Kidney epithelial cell (primary cell): ENCODE results near the gene WDHD1. TPM values are rescaled to one million over a fixed set of nuclear protein-coding genes. Genes with fewer than 3 reads are reported as not detected.

ENCODE experiments used
- DNase-seq: peaks from one replicate; pipeline ENCODE4 v3.0.0-alpha.2; 2010; ENCODE audit warnings: low read depth
- H3K27me3 ChIP-seq: 2 replicates; pipeline ENCODE4 v1.6.0; 2011; ENCODE audit warnings: low read length; ENCODE audit not compliant: control insufficient read depth, insufficient read depth
- H3K36me3 ChIP-seq: 2 replicates; pipeline ENCODE4 v1.5.1; 2011; ENCODE audit warnings: low read length; ENCODE audit not compliant: control insufficient read depth, insufficient read depth
- H3K4me3 ChIP-seq: 2 replicates; pipeline ENCODE4 v1.5.1; 2011; ENCODE audit warnings: low read depth, mild to moderate bottlenecking, control low read depth, low read length
- total RNA-seq: library from RNA; depleted of rRNA; stranded (reverse); fragments of >200 nt; gene quantifications from 2 replicates; pipeline ENCODE4 v1.2.3, GENCODE V29; 2015
- TF ChIP-seq, protein P1 (sequence below): IDR thresholded peaks from 2 replicates; pipeline ENCODE4 v1.5.1; 2011; ENCODE audit warnings: mild to moderate bottlenecking, moderate library complexity, low read length, control low read depth, inconsistent platforms; ENCODE audit not compliant: insufficient read depth, poor library complexity, severe bottlenecking

The WDHD1 gene
- total RNA-seq, 1 donor from 2014 or later: 8.0 TPM

DNA sequence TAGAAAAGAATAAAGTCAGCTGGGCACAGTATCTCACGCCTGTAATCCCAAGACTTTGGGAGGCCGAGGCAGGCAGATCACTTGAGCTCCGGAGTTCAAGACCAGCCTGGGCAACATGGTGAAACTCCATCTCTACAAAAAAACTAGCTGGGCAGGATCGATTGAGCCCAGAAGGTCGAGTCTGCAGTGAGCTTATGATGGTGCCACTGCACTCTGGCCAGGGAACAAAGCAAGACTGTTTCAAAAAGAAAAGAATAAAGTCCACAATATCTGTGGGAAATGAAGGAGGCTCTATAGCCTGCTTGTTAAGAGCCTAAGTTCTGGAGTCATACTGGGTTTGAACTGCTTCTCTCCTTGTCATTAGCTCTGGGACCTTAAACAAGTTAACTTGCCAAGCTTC is 32.4 kb upstream of the WDHD1 start:
- TF ChIP-seq, protein P1, sequence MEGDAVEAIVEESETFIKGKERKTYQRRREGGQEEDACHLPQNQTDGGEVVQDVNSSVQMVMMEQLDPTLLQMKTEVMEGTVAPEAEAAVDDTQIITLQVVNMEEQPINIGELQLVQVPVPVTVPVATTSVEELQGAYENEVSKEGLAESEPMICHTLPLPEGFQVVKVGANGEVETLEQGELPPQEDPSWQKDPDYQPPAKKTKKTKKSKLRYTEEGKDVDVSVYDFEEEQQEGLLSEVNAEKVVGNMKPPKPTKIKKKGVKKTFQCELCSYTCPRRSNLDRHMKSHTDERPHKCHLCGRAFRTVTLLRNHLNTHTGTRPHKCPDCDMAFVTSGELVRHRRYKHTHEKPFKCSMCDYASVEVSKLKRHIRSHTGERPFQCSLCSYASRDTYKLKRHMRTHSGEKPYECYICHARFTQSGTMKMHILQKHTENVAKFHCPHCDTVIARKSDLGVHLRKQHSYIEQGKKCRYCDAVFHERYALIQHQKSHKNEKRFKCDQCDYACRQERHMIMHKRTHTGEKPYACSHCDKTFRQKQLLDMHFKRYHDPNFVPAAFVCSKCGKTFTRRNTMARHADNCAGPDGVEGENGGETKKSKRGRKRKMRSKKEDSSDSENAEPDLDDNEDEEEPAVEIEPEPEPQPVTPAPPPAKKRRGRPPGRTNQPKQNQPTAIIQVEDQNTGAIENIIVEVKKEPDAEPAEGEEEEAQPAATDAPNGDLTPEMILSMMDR: no peak
- peaks cover 4% of the 10 kb centered on the region for H3K36me3 ChIP-seq
- no peak overlapping the region for H3K4me3 ChIP-seq
- H3K27me3 ChIP-seq: no peaks in the 10 kb centered on the region
- no peak for DNase-seq

GRCh38 chr14:55057919-55058318 is 31.0 kb upstream of the WDHD1 start:
- Histone ChIP-seq H3K4me3 (no peak overlapping the region), H3K27me3 (no peaks in the 10 kb centered on the region), H3K36me3 (peaks cover 4% of the 10 kb centered on the region)
- no peak for DNase-seq
- TF ChIP-seq, protein P1: no peak

DNA sequence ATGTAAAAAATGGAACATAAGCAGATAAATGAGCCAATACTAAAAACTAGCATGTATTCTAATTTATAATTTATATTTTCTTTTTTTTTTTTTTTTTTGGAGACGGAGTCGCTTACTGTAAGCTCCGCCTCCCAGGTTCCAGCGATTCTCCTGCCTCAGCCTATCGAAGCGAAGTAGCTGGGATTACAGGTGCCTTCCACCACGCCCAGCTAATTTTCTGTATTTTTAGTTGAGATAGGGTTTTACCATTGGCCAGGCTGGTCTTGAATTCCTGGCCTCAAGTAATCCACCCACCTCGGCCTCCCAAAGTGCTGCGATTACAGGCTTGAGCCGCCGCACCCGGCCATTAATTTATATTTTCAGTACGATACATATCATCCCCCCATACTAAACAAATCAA is 27.2 kb upstream of the WDHD1 start:
- no peaks in the 10 kb centered on the region for H3K27me3 ChIP-seq
- peaks cover 2% of the 10 kb centered on the region for H3K36me3 ChIP-seq
- DNase-seq: no peak
- no peak overlapping the region for H3K4me3 ChIP-seq
- TF ChIP-seq, protein P1: no peak

DNA sequence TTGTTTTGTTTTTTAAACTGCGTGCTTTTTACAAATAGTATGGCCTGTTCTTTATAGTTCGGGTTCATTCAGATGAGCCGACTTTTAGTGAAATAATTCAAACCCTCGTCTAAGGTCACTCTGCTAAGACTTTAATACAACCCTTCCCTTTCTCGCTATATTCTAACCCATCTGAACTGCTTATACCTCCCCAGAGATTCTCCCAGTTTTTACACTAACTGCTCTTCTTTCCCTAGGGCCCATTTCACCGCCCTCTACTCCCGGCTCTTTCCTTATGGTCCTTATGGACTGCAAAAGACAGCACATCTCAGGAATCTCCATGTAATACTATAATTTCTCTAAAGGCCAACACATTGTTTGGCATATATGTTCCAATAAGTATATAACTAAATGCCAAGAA is 26.6 kb upstream of the WDHD1 start:
- Histone ChIP-seq H3K36me3 (peaks cover 2% of the 10 kb centered on the region), H3K4me3 (no peak overlapping the region), H3K27me3 (no peaks in the 10 kb centered on the region)
- no peak for DNase-seq
- TF ChIP-seq, protein P1: no peak

GRCh38 chr14:55053018-55053417 is 26.1 kb upstream of the WDHD1 start:
- Histone ChIP-seq H3K36me3 (peaks cover 1% of the 10 kb centered on the region), H3K27me3 (no peaks in the 10 kb centered on the region), H3K4me3 (peak overlapping the region; percentile 100)
- DNase-seq: no peak
- TF ChIP-seq, protein P1: no peak

DNA sequence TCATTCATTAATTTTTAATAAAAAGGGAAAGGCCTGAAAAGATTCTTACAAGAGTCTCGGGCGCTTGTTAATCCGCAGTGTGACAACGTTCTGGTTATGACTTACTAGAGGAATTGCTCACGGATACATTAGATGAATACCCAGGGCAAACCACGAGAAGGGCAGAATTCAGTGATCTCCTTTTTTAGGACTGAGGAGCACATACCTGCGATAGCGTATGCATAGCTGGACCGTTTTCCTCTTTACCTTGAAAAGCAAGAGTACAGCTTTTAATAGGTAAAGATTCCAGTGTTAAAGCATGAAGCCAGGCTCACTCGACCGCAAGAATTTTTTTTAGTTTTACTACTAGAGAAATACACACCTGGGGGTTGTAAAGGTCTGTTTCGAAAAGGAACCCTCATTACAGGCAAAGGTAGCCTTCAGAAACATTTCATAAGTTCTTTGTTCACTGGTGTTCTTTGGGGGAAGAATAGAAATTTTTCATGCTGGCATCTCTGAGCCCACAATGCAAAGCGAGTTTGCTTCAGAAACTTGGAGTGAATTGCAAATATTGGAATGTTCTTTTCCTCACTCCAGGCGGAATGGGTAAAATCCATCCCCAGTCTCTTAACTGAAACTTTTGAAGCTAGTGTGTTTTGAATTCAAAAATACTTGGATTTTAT is 25.5 kb upstream of the WDHD1 start:
- Histone ChIP-seq H3K36me3 (no peaks in the 10 kb centered on the region), H3K27me3 (no peaks in the 10 kb centered on the region), H3K4me3 (peak overlapping the region; percentile 100)
- TF ChIP-seq, protein P1: no peak
- DNase-seq: no peak
